Adrenal gland (tissue), 5 donors: Measurements from ENCODE around the gene PLOD2.

Source experiments
- CTCF ChIP-seq, 6 experiments: fragments of 450-650 bp in 4 of 6; fragments of 200-600 bp in 2 of 6; sonication (generic) in 1 of 6; IDR thresholded peaks; 1 replicate in 5 of 6; 2 replicates in 1 of 6; pipeline versions ENCODE4 v1.5.1 to v1.8.0; 2016 to 2021; ENCODE audit warnings: antibody characterized with exemption in 6 of 6, mild to moderate bottlenecking in 2 of 6, moderate library complexity in 1 of 6
- POLR2A ChIP-seq, 2 donors: fragments of 450-650 bp; IDR thresholded peaks; one replicate each; pipeline ENCODE4 v1.6.1; 2017; ENCODE audit warnings: antibody characterized with exemption in 2 of 2, mild to moderate bottlenecking in 2 of 2, moderate library complexity in 1 of 2
- donor health status: DM: no; HTN: no; CAD: no.

GRCh38 chr3:146177072-146177471, 16.1 kb upstream of the PLOD2 start:
- TF ChIP-seq CTCF (IDR thresholded peaks at IDR 0.05) (no peak), POLR2A (IDR thresholded peaks at IDR 0.05) (no peak)
